ENCODE measurements around the gene BAG3.
A peak's percentile ranks its signal among the peaks of the same experiment; 100 is the strongest.

The BAG3 gene

DNA sequence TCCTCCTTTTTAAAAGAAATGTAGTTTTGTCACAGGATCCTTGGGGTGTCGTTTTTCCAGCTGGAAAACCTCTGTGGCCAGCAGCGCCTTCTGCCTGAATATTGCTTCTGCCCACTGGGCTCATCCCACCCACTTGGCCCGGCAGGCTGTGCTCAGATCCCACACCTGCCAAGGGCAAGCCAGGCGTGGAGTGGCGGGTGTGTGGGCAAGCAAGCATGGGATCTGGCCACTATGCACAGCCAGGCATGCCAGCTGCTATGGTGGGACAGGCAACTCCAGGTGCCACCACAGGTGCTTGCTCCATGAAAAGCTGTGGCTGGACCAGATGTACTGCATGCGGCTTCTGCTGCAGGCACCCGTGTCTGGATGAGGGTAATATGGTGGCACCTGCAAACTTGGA is 43.4 kb downstream of the BAG3 start:
- DNase-seq = no peak

DNA sequence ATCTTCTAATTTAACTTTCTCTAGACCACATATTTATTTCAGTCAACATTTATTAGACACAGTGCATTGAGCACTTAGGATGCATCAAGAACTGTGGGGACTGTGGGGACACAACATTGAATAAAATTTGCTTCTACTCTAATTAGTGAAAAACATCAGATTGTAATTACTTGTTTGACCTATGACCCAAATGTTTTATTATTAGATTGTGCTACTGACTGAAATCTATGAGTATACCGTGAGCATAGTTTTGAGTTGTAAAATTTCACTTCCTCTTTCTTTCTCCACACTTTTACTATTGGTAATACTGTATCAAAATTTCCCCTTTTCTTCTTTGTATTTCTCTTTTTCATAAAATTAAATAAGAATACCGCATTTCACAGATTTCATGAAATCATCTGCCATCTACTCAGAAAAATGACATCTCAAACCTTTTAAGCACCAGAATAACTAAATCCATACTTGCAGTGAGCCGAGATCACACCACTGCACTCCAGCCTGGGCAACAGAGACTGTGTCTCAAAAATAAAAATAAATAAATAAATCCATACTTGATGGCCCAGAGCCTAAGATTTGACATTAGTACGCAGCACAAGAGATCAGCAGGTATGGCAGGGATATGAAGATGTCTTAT is 49.3 kb downstream of the BAG3 start:
- peak; percentile 64 to 75 for DNase-seq

DNA sequence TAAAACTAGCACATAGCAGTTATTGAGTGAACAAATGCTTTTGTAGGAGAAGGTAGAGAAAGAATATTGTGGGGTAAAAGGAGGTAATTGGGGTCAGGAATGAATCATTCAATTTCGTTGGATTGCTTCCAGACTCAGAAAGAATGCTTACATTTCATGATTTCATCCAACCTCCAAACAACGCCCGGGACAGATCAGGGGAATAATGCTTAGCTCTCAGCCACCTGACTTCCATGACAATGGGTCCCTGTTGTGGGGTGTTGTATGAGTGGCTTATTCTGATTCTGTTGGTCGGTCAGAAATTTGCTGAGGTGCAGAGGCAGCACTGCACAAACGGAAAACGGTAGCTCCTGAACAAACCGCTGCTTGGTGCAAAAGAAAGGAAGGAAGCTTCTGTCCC is 50.7 kb downstream of the BAG3 start:
- no peak for DNase-seq

DNA sequence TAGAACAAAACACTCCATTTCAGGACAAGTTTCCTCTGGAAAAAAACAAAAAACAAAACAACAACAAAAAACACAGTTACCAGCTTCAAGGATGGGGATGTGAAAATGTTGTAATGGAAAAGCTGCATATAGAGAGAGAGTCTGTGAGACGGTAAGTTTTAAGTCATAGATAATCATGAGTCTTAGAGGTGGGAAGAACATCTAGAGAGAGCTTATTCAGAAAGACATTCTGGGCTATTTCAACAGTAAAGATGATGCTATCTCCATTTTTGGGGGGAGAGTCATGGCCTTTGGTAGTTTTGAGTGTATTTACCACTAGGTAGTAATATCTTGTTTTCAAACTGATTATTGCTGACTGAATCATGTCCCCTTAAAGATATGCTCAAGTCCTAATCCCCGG is 51.4 kb downstream of the BAG3 start:
- DNase-seq = peak in 1 of 2 donors; percentile 59

DNA sequence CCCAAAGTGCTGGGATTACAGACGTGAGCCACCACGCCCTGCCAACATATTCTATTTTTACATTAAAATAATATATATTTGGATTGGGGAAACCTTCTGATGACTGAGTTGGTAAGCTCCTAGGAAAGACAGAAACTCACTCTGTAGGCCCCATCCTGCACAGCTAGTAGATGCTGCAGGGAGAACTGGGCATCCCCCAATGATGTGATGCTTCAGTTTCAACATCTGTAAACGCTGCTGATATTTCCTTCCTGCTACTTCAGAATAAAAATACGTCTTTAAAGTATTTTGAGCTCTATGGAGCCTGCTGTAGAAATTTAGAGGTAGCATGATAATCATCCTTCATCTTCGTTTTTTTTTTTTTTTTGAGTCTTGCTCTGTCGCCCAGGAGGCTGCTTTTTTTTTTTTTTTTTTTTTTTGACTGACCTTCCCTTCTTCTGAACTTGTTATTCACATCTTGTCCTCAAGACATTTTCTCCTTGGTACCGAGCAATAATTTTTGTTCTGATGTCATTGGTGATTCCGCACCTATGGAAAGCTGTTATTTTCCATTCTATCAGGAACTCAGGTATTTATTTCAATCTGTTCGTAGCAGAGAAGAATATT is 52.8 kb downstream of the BAG3 start:
- DNase-seq = peak; percentile 64 to 82

DNA sequence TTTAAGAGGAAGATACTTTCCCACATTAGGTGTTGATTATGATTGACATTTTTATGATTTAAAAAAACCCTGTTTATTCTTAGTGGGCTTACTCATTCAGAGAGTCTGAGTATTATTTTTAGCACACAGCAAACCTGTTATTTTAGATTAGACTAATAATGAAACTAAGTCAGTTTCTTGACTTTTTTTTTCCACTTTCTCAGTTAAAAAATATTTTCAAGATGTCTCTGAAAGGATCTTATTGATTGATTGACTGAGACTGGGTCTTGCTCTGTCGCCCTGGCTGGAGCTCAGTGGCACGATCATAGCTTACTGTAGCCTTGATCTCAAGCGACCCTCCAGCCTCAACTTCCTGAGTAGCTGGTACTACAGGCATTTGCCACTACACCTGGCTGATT is 54.3 kb downstream of the BAG3 start:
- DNase-seq = no peak

DNA sequence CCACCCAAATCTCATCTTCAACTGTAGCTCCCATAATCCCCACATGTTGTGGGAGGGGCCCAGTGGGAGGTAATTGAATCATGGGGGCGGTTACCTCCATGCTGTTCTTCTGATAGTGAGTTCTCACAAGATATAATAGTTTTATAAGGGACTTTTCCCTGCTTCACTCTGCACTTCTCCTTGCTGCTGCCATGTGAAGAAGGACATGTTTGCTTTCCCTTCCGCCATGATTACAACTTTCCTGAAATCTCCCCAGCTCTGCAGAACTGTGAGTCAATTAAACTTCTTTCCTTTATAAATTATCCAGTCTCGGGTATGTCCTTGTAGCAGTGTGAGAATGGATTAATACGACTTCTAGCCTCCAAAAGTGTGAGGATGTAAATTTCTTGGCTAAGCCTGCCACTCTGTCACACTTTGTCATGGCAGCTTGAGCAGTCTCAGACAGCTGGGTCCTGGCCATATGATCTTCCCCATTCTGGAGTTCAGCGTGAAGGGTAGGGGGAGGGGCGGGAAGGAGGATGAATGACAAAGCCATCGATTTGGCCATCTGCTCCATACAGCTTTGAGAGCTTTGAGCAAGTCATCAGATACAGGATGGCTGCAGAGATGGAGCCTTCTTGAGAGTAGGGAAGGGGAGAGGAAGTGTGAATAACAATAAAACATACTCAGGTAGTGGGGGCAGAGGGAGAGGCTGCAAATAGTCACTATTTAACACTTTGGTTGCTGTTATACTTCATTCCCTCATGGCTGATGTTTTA is 55.5 kb downstream of the BAG3 start:
- DNase-seq = no peak

DNA sequence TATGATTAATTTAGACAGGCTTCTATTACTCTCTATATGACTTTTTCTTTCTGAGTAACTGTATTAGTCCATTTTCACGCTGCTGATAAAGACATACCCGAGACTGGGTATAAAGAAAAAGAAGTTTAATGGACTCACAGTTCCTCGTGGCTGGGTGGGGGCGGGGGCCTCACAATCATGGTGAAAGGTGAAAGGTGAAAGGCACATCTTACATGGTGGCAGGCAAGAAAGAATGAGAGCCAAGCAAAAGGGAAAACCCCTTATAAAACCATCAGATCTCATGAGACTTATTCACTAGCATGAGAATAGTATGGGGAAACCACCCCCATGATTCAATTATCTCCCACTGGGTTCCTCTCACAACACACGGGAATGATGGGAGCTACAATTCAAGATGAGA is 56.2 kb downstream of the BAG3 start:
- peak; percentile 27 to 54 for DNase-seq

DNA sequence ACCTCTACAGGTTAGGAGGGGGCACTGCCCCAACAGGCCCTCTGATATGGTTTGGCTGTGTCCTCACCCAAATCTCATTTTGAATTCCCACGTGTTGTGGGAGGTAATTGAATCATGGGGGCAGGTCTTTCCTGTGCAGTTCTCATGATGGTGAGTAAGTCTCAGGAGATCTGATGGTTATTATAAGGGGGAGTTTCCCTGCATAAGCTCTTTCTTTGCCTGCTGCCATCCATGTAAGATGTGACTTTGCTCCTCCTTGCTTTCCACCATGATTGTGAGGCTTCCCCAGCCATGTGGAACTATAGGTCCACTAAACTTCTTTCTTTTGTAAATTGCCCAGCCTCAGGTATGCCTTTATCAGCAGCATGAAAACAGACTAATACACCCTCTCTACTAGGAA is 59.8 kb downstream of the BAG3 start:
- DNase-seq = peak in 1 of 2 donors; percentile 44

DNA sequence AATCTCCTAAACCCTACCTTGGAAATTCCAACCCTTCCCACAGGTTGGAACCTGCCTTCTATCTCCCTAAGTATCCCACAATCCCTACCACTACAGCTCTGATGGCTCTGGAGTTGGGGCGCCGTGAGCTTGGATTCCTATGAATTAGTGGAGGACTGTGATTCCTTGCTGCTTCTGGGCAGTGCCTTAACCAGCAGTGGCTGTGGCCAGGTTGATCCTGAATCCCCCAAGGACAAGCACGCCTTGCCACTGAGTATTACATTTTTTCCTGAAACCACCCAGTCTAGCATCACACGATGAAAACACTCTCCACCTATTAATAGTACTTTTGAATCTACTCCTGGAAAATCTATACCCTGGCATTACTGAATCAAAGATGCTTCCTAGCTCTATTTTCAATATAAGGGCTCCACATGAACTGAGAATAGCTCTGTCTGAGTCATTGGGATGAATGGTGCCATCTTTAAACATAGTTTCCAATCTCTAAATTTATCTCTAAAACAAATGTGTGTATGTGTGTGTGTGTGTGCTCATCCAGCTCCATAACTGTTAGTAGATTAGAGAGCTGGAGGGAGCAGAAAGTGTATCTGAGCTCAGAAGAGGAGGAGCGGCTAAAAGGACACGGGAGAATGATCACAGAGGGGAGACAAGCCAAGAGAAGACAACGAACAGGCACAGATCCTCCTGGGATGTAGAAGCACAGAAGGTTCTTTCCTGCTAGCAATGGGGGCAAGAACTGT is 62.7 kb downstream of the BAG3 start:
- DNase-seq = no peak

DNA sequence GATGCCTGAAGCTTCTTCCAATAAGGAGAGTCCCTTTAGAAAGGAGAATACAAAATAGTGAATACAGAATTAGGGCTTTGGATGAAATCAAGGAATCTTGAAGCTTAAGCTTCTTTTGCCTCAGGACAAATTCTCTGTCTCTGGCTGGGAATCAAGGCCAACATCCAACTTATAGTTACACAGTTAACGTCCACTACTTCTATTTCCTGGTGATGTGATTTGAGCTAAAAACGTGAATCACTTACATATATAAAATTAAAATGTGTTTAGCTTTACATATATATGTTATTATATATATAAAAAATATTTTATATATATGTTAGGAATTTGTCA is 63.3 kb downstream of the BAG3 start:
- no peak for DNase-seq

DNA sequence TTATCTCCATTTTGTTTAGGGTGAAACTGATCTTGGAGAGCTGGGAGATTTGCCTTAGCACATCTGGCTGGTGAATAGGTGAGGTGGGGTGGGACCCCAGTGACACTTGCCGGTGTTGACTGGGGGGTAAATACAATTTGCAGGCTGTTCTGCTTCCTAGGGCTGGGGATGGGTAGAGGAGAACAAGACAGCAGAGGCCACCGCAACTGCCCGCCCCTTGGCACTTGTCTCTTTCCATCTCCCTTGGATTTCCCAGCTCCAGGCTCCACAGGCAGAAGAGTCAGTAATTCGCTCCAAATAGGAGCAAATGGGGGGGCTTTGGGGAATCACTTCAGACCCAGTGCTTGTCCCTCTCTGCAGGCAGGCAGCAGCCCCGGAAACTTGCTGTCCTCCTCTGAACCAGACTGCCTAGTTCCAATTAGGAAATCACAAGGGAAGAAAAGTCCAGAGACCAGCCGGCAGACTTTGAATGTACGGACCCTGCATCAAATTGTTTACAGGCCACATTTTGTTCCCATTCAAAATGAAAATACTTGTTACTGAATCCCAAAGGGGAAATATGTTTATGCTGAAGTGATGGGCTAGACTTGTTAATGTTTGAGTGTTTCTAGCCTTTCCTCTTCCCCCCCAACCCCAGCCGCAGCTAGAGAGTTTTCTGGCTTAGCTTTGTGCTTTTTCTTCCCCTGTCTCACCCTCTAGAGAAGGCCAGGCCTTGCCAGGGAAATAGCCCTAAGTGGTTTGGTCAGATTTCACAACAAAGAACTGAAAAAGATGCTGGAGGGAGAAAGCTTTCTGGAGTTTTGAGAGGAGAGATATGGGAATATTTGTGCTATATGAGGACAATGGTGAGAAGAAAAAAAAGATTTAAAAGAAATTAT is 64.7 kb downstream of the BAG3 start:
- no peak for DNase-seq

DNA sequence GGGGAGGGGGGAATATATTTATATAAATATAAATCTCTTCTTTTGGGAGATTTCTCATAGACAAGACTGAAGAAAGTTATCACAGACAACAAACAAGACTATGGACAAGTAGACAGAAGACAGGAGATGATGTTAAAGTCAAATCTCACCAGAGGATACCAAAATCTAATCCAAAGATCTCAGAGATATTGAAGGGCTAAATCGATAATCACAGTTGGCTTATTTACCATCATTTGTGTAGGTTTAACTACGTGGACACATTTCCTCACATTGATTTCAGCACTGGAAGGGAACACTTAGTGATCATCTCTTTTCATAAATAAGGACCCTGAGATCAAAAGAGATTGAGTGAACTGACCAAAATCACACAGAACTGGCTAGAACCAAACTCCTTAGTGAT is 72.0 kb downstream of the BAG3 start:
- no peak for DNase-seq

DNA sequence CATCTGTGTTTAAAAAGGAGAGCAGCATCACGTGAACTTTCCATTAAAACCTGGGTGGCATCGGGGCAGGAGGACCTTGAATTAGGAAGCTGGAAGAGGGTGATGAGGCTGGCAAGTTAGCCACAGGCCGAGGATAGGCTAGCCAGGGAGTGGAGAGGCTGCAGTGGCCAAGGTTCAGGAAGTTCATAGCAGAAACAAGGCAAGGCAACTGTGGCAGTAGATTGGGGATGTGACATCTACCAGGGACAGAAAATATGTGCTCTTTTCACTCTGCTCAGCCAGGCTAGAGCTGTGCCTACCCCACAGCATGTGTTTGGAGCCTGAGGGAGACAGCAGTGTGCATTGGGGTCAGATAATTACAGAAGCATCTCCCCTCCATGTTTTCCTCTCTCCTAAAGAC is 72.4 kb downstream of the BAG3 start:
- no peak for DNase-seq

DNA sequence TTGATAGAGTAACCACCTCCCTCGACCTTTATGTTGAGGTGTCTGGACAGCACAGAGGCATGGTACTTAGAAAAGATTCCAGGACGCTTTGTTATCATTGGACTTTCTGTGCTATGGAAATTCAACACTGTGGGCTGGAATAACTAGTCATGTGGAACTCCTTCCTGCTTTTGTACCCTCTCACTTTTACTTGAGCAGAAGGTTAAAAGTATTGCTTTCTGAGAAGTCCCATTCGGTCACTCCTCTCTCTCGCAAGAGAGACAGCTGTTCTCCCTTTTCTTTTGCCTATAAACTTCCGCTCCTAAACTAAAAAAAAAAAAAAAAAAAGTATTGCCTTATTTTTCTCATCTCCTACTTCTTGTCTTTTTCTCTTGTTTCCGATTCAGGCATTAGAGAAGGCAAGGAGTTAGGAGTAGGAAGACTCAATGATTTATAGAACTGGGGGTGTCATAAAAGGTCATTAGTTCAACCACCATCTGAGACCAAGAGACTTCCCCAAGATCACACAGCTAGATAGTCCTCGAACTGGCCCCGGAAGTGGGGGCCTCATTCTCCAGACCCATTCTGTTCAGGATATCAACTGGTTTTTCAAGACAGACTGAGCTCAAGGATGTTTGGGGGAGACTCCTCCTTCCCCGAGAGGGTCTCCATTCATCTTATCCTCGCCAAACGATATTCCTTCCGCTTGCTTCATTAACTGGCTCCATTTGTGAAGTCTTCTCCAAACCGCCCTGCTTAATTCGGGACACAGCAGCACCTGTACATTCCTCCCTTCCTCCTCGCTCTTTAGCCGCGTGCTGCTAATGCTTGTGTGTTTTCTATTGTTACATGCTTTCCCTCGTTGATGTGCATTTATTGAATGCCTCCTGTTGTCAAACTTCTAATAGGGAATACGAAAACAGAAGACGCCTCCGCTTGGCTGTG is 73.7 kb downstream of the BAG3 start:
- peak; percentile 75 to 89 for DNase-seq

DNA sequence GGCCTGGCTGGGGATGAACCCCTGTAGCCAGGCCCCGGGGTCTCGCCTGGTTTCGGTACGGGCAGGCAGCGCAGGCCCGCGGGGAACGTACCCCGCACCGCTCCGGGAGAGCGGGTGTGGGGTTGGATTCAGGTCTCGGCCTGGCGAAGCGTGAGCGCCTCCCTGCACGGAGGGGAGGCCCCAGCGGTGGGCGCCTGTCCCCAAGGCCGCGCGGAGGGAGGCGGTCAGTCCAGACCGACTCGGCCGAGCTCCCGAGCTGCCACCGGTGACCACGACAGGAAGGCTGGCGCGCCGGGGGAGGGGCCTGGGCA is 74.3 kb downstream of the BAG3 start:
- no peak for DNase-seq

DNA sequence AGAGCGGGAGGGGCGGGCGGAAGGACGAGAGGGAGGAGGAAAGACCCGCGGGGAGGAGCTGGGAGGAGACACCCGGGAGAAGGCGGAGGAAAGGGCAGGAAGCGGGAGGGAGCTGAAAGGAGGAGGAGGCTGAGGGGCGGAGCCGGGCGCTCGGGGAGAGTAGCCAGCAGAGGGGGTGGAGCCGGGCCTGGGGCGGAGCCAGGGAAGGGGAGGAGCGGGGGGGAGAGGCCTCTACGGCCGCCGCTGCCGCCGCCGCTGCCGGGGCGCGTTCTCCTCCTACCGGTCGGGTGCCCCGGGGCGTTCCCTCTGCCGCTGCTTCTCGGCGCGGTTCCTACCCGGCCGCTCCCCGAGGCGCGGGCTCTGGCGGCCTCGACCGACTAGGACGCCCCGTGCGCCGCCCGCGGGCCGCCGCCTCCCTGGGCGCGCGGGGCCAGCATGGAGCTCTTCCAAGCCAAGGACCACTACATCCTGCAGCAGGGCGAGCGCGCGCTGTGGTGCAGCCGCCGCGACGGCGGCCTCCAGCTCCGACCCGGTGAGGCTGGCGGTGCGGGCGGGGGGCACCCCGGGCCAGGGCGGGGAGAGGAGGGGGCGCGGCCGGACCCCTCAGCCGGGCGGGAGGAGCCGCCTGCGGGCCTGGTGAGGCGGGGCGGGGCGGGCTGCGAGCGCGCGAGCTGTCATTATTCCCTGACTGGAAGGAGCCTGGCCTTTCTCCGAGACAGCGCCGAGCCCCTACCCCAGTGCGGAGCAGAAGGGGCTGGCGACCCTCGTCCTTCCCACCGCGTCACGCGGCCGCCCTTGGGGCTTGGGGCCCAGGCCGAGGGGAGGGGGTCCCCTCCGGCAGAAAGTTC is 74.9 kb downstream of the BAG3 start, which contains the start of gene INPP5F:
Gene INPP5F (plus strand): TSS at position 223 of the 848 bp plus-strand sequence. CDS start 213 bp downstream, at position 436.
- peak; percentile 98 to 99 for DNase-seq

DNA sequence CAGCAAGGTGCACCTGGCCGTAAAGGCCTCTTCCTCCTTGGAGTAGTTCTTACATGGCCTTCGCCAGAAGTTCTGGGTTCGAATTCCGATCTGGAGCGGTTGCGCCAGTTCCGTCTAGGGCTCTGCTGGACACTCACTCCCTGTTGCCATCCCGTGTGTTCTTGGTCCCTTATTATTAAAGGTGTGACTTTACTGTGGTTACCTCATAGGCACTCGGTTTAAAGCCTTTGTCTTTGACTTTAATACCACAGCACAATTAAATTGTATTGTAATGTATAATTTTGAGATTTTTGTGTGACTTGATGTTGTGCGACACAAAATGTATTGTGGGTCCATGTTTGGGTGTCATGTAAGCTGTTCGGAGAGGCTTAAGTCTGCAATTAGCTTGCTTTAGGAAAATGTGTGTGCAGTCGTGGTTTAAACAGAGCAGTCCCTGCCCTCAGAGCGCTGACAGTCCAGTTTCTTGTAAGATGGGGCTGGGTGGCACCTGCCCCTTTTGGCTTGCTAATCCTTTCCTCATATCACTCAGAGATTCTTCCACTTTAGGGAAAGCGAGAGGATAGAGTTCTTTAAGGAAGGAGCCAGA is 75.6 kb downstream of the BAG3 start:
- DNase-seq = no peak
